A549 (cell line): ENCODE results near the gene GSTM3. TPM values are rescaled to one million over a fixed set of nuclear protein-coding genes. Genes with fewer than 3 reads are reported as not detected.
"Not testable (repeated sequence)": the region's sequence is repeated elsewhere in the genome, so short reads cannot be mapped to it uniquely, and the experiment has no call there.

Experiments used
- ATAC-seq, 2 experiments: fragments of 200-7000 bp in 1 of 2; fragments of >200 bp in 1 of 2; cut with Nextera tagmentation in 1 of 2; cut with Tn5 transposase in 1 of 2; 3 replicates each; pipeline versions ENCODE4 v1.8.0 to v1.9.1; 2018 to 2020; ENCODE audit warnings: mild to moderate bottlenecking in 1 of 2, moderate library complexity in 1 of 2
- CTCF ChIA-PET: fragments of 300-600 bp; sonication (Branson Sonifier 250); formaldehyde crosslinking; extraction: SDS; loops from one replicate; lab custom pipeline; 2021; ENCODE audit warnings: antibody characterized with exemption, inconsistent platforms; lab: Yijun Ruan, JAX
- POLR2A ChIA-PET: fragments of 350-600 bp; formaldehyde crosslinking; extraction: SDS; loops from one replicate; lab custom pipeline; 2021; ENCODE audit warnings: antibody characterized with exemption, inconsistent platforms; lab: Yijun Ruan, JAX
- DNase-seq, 2 experiments: peaks; one replicate each; pipeline versions ENCODE4 v3.0.0 to v3.0.0-alpha.2; 2011 to 2016; ENCODE audit warnings: low read depth in 1 of 2, low spot score in 1 of 2
- FAIRE-seq: peaks from 2 replicates; lab custom pipeline; 2011; peaks lifted over from hg19 to GRCh38; lab: Jason Lieb, UNC
- H3K27ac ChIP-seq, 2 experiments: fragments of >200 bp; sonication (Bioruptor Twin); formaldehyde crosslinking; 3 replicates each; pipeline ENCODE4 v1.5.1; 2016 to 2017
- H3K4me1 ChIP-seq: fragments of >200 bp; sonication (Bioruptor Twin); formaldehyde crosslinking; 3 replicates; pipeline ENCODE4 v1.6.1; 2016
- H3K4me2 ChIP-seq: fragments of >200 bp; sonication (Bioruptor Twin); formaldehyde crosslinking; 3 replicates; pipeline ENCODE4 v1.6.1; 2016
- H3K4me3 ChIP-seq: fragments of >200 bp; sonication (Bioruptor Twin); formaldehyde crosslinking; 3 replicates; pipeline ENCODE4 v1.5.1; 2016
- H3K9me3 ChIP-seq: fragments of >200 bp; sonication (Bioruptor Twin); formaldehyde crosslinking; 3 replicates; pipeline ENCODE4 v1.6.1; 2016
- CBX8 ChIP-seq: fragments of 200-600 bp; sonication (generic); IDR thresholded peaks from 2 replicates; pipeline ENCODE4 v1.6.1; 2016
- CEBPB ChIP-seq, 2 experiments: fragments of >200 bp in 1 of 2; sonication (Bioruptor Twin) in 1 of 2; formaldehyde crosslinking in 1 of 2; IDR thresholded peaks; 2 replicates each; pipeline ENCODE4 v1.6.1; 2012 to 2016
- EP300 ChIP-seq, 2 experiments: fragments of >200 bp; sonication (Bioruptor Twin); formaldehyde crosslinking; IDR thresholded peaks; 2 replicates in 1 of 2; 3 replicates in 1 of 2; pipeline ENCODE4 v1.6.1; 2016 to 2017
- ESRRA ChIP-seq: fragments of 150-350 bp; IDR thresholded peaks from 2 replicates; pipeline ENCODE4 v1.6.1; 2014; ENCODE audit warnings: mild to moderate bottlenecking, low read length, borderline replicate concordance
- FOSL2 ChIP-seq, 2 experiments: fragments of 450-650 bp in 1 of 2; fragments of >200 bp in 1 of 2; sonication (Bioruptor Twin) in 1 of 2; formaldehyde crosslinking; IDR thresholded peaks; 2 replicates each; pipeline versions ENCODE4 v1.5.0 to v1.6.1; 2016 to 2020; ENCODE audit warnings: mild to moderate bottlenecking in 1 of 2, moderate library complexity in 1 of 2
- GATA3 ChIP-seq: IDR thresholded peaks from 2 replicates; pipeline ENCODE4 v1.6.1; 2012; ENCODE audit warnings: borderline replicate concordance
- HDAC2 ChIP-seq: fragments of 200-600 bp; sonication (generic); IDR thresholded peaks from 2 replicates; pipeline ENCODE4 v1.6.1; 2016
- HOXB13 ChIP-seq: fragments of 250-450 bp; sonication (Bioruptor Pico); IDR thresholded peaks from 2 replicates; pipeline ENCODE4 v1.5.0; 2020; ENCODE audit warnings: low read depth, mild to moderate bottlenecking, moderate library complexity
- HOXB5 ChIP-seq: fragments of 250-450 bp; sonication (Bioruptor Pico); IDR thresholded peaks from 2 replicates; pipeline ENCODE4 v1.5.0; 2020; ENCODE audit warnings: mild to moderate bottlenecking, moderate library complexity
- JUNB ChIP-seq: fragments of >200 bp; sonication (Bioruptor Twin); formaldehyde crosslinking; IDR thresholded peaks from 2 replicates; pipeline ENCODE4 v1.6.1; 2016
- KDM1A ChIP-seq: fragments of 200-600 bp; sonication (generic); IDR thresholded peaks from 2 replicates; pipeline ENCODE4 v1.6.1; 2016; ENCODE audit warnings: low read depth, mild to moderate bottlenecking
- MAZ ChIP-seq: fragments of 150-350 bp; IDR thresholded peaks from 2 replicates; pipeline ENCODE4 v1.6.1; 2014; ENCODE audit warnings: antibody characterized with exemption, low read depth, low read length, borderline replicate concordance
- NFE2L2 ChIP-seq: fragments of 150-350 bp; conservative IDR thresholded peaks from 2 replicates; pipeline ENCODE4 v1.6.1; 2014; ENCODE audit warnings: low read length
- NPAS2 ChIP-seq: fragments of 250-450 bp; sonication (Bioruptor Pico); IDR thresholded peaks from 2 replicates; pipeline ENCODE4 v1.8.0; 2022; ENCODE audit warnings: mild to moderate bottlenecking, moderate library complexity, borderline replicate concordance
- NR3C1 ChIP-seq: fragments of >200 bp; sonication (Bioruptor Twin); formaldehyde crosslinking; IDR thresholded peaks from 3 replicates; pipeline ENCODE4 v1.6.1; 2017
- POLR2A ChIP-seq: IDR thresholded peaks from 2 replicates; pipeline ENCODE4 v1.6.1; 2012; ENCODE audit warnings: mild to moderate bottlenecking, low read length
- POLR2AphosphoS2 ChIP-seq: conservative IDR thresholded peaks from 2 replicates; pipeline ENCODE4 v1.6.1; 2012; ENCODE audit warnings: low read length, improper control_type of control experiment, inconsistent platforms
- RARB ChIP-seq: fragments of 250-450 bp; sonication (Bioruptor Pico); IDR thresholded peaks from 2 replicates; pipeline ENCODE4 v1.8.0; 2021; ENCODE audit warnings: mild to moderate bottlenecking, moderate library complexity
- RFX5 ChIP-seq: fragments of 450-650 bp; IDR thresholded peaks from 2 replicates; pipeline ENCODE4 v1.7.1; 2014; ENCODE audit warnings: antibody characterized with exemption, mild to moderate bottlenecking, moderate library complexity
- TFCP2L1 ChIP-seq: fragments of 250-450 bp; sonication (Bioruptor Pico); IDR thresholded peaks from 2 replicates; pipeline ENCODE4 v1.5.0; 2021; ENCODE audit warnings: mild to moderate bottlenecking
- ZC3H11A ChIP-seq: fragments of 450-650 bp; IDR thresholded peaks from 2 replicates; pipeline ENCODE4 v1.6.1; 2014; ENCODE audit warnings: antibody characterized with exemption, mild to moderate bottlenecking
- ZNF302 ChIP-seq: fragments of 250-450 bp; sonication (Bioruptor Pico); IDR thresholded peaks from 2 replicates; pipeline ENCODE4 v1.9.0; 2021; ENCODE audit warnings: inconsistent platforms, mild to moderate bottlenecking, moderate library complexity
- WGBS: methylation state at CpG from one replicate; pipeline ENCODE4 v1.1.6; 2017; ENCODE audit errors: missing lambda C conversion rate; 5-methylcytosine and 5-hydroxymethylcytosine counted together
- polyA plus RNA-seq, 4 experiments: library from polyadenylated mRNA; depleted of rRNA in 3 of 4; stranded (reverse); fragments of >200 nt; fragmentation: RNase III in 1 of 4; extraction: RNeasy Plus Mini Kit Qiagen cat#74134 plus additional on column Dnase treatment in 1 of 4; gene quantifications; 2 replicates in 3 of 4; 3 replicates in 1 of 4; pipeline ENCODE4 v1.2.3, GENCODE V29; 2011 to 2017
- TF ChIP-seq, protein P1 (sequence below): fragments of >200 bp; sonication (Bioruptor Twin); formaldehyde crosslinking; IDR thresholded peaks from 3 replicates; pipeline ENCODE4 v1.6.1; 2016
- TF ChIP-seq, protein P2 (sequence below): fragments of 150-350 bp; IDR thresholded peaks from 2 replicates; pipeline ENCODE4 v1.6.1; 2014; ENCODE audit warnings: low read depth, mild to moderate bottlenecking, low read length
- TF ChIP-seq, protein P3 (sequence below): fragments of 250-450 bp; sonication (Bioruptor Pico); IDR thresholded peaks from 2 replicates; pipeline ENCODE4 v1.5.0; 2021; ENCODE audit warnings: mild to moderate bottlenecking, moderate library complexity, borderline replicate concordance
- TF ChIP-seq, protein P4 (sequence below): fragments of >200 bp; sonication (Bioruptor Twin); formaldehyde crosslinking; IDR thresholded peaks from 2 replicates; pipeline ENCODE4 v1.6.1; 2016
- TF ChIP-seq, protein P5 (sequence below): fragments of 450-650 bp; IDR thresholded peaks from 2 replicates; pipeline ENCODE4 v1.6.1; 2014; ENCODE audit warnings: antibody characterized with exemption

Gene GSTM3
- polyA plus RNA-seq, 2 of the 4 experiments (the other 2 are of a cell fraction), result 43.0 to 55.7 TPM

DNA sequence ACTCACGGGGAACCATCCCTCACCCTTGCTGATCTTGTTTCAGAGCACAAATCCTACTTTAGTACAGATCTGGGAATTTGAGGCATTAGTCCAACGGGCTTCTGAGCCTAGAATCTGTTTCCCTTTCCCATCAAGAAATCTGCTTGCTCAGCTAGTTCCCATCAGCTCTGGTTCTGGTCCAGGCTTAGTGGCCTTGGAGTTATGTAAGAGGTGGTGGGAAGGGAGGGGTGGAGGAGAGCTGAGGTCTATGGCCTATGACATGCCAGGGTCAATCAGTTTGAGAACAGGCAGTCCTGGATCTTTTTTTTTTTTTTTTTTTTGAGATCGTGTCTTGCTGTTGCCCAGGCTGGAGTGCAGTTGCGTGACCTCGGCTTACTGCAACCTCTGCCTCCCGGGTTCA is 49.1 kb downstream of the GSTM3 start (continued):
- TF ChIP-seq, protein P1, sequence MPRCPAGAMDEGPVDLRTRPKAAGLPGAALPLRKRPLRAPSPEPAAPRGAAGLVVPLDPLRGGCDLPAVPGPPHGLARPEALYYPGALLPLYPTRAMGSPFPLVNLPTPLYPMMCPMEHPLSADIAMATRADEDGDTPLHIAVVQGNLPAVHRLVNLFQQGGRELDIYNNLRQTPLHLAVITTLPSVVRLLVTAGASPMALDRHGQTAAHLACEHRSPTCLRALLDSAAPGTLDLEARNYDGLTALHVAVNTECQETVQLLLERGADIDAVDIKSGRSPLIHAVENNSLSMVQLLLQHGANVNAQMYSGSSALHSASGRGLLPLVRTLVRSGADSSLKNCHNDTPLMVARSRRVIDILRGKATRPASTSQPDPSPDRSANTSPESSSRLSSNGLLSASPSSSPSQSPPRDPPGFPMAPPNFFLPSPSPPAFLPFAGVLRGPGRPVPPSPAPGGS, result no peak
- no peak for TF ChIP-seq NFE2L2
- TF ChIP-seq TFCP2L1, result no peak
- no peak for TF ChIP-seq NPAS2 (CRISPR knock-in tag)
- no peak for TF ChIP-seq ESRRA
- TF ChIP-seq ZNF302 (CRISPR knock-in tag), result no peak
- no peak for TF ChIP-seq MAZ
- no peak for TF ChIP-seq NR3C1
- no peak for TF ChIP-seq GATA3
- TF ChIP-seq, protein P2, sequence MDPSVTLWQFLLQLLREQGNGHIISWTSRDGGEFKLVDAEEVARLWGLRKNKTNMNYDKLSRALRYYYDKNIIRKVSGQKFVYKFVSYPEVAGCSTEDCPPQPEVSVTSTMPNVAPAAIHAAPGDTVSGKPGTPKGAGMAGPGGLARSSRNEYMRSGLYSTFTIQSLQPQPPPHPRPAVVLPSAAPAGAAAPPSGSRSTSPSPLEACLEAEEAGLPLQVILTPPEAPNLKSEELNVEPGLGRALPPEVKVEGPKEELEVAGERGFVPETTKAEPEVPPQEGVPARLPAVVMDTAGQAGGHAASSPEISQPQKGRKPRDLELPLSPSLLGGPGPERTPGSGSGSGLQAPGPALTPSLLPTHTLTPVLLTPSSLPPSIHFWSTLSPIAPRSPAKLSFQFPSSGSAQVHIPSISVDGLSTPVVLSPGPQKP, result no peak

DNA sequence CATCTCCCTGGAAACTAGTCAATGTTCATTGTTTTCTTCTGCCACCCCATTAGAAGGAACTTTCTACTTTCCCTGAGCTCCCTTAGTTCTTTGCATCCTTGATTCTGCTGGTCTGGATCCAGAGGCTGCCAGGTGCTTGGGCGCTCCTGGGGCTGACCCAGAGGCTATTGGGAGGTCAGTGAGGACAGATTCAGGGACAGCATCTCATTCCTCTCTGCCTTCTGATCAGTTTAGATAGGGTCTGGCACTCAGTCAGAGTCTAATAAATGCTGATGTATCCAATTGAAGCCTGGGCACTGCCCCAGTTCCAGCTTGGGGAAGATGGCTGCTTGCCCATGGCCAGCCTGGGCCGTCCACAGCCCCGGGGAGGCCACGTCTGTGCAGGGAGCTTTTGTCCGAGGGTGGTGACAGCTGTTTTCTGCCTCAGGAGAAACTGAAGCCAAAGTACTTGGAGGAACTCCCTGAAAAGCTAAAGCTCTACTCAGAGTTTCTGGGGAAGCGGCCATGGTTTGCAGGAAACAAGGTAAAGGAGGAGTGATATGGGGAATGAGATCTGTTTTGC is 50.9 kb downstream of the GSTM3 start:
- Histone ChIP-seq H3K4me2 (no peak overlapping the region), H3K4me1 (no peaks in the 10 kb centered on the region), H3K9me3 (no peaks in the 10 kb centered on the region), H3K4me3 (no peak overlapping the region), H3K27ac (no peak overlapping the region)
- DNase-seq, result no peak
- no peak for ATAC-seq
- WGBS, result no CpG with 5 or more reads among the region's 6 CpGs
- TF ChIP-seq POLR2A (no peak), RFX5 (no peak), JUNB (no peak)
- ChIA-PET CTCF (no interaction called here), POLR2A (no interaction called here)
- FAIRE-seq, result no peak

DNA sequence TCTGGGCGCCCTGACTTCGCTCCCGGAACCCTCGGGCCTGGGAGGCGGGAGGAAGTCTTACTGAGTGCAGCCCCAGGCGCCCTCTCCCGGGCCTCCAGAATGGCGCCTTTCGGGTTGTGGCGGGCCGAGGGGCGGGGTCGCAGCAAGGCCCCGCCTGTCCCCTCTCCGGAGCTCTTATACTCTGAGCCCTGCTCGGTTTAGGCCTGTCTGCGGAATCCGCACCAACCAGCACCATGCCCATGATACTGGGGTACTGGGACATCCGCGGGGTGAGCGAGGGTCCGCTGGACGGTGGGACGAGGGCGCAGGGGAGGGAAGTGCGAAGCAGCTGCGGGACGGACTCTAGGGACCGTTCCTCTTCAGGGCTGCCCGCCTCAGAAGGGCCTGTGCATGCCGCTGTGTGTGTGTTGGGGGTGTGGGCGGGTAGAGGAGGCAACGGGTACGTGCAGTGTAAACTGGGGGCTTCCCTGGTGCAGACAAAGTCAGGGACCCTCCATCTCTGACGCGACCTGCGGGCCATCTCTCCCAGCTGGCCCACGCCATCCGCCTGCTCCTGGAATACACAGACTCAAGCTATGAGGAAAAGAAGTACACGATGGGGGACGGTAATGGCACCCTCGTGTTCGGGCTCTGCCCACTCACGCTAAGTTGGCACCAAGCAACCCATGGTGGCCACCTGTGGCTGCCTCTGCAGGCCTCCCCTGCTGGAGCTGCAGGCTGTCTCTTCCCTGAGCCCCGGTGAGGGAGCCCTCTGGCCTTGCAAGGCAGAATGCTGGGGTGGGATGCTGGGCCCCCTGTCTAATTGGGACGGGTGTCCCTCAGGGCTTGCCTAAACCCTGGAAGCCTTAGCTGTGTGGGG is 53.0 kb downstream of the GSTM3 start, which contains the start of gene GSTM1:
Gene GSTM1, plus strand, starts transcription at position 177 of the 859 bp plus-strand sequence. Its CDS starts 57 bp downstream, at position 234.
- Histone ChIP-seq H3K9me3 (no peaks in the 10 kb centered on the region), H3K4me2 (no peak within 1 kb of the TSS), H3K27ac (no peak within 1 kb of the TSS), H3K4me1 (no peaks in the 10 kb centered on the region), H3K4me3 (no peak within 1 kb of the TSS)
- CTCF ChIA-PET, result no interaction called here
- no peak for ATAC-seq
- FAIRE-seq, result no peak
- no CpG with 5 or more reads among the region's 46 CpGs for WGBS
- no peak for DNase-seq
- TF ChIP-seq, protein P2, result no peak
- TF ChIP-seq, protein P3, sequence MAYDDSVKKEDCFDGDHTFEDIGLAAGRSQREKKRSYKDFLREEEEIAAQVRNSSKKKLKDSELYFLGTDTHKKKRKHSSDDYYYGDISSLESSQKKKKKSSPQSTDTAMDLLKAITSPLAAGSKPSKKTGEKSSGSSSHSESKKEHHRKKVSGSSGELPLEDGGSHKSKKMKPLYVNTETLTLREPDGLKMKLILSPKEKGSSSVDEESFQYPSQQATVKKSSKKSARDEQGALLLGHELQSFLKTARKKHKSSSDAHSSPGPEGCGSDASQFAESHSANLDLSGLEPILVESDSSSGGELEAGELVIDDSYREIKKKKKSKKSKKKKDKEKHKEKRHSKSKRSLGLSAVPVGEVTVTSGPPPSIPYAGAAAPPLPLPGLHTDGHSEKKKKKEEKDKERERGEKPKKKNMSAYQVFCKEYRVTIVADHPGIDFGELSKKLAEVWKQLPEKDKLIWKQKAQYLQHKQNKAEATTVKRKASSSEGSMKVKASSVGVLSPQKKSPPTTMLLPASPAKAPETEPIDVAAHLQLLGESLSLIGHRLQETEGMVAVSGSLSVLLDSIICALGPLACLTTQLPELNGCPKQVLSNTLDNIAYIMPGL, result no peak
- TF ChIP-seq HDAC2 (no peak), ZC3H11A (no peak), HOXB13 (CRISPR knock-in tag) (no peak), POLR2AphosphoS2 (no peak), KDM1A (no peak), NPAS2 (CRISPR knock-in tag) (no peak), HOXB5 (no peak), CBX8 (no peak), RFX5 (no peak), FOSL2 (IDR thresholded peaks at IDR 0.05) (no peak), FOSL2 (CRISPR knock-in tag; IDR thresholded peaks at IDR 0.05) (no peak), ESRRA (no peak), POLR2A (no peak), EP300 (IDR thresholded peaks at IDR 0.05) (no peak), NR3C1 (no peak), CEBPB (IDR thresholded peaks at IDR 0.05) (no peak), RARB (no peak)
- TF ChIP-seq, protein P4, sequence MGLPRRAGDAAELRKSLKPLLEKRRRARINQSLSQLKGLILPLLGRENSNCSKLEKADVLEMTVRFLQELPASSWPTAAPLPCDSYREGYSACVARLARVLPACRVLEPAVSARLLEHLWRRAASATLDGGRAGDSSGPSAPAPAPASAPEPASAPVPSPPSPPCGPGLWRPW, result no peak
- TF ChIP-seq, protein P5, sequence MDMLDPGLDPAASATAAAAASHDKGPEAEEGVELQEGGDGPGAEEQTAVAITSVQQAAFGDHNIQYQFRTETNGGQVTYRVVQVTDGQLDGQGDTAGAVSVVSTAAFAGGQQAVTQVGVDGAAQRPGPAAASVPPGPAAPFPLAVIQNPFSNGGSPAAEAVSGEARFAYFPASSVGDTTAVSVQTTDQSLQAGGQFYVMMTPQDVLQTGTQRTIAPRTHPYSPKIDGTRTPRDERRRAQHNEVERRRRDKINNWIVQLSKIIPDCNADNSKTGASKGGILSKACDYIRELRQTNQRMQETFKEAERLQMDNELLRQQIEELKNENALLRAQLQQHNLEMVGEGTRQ, result no peak
- POLR2A ChIA-PET, result no interaction called here

DNA sequence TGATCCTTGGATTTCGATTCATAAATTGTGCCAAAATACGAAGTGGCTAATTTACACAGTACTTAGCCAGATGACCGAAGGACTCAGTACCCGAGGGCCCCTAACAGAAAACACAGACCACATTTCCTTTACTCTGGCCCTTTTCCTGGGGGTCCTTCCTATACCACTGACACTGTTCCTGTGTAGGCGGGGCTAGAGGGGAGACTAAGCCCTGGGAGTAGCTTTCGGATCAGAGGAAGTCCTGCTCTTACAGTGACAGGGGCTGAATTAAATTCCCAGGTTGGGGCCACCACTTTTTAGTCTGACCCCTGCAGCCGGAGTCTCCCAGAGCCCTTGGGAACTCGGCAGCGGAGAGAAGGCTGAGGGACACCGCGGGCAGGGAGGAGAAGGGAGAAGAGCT is 53.7 kb downstream of the GSTM3 start:
- ATAC-seq, result not testable (repeated sequence)

More for the DNA sequence above, 53.7 kb downstream of the GSTM3 start:
- POLR2A ChIA-PET, DNase-seq, FAIRE-seq, H3K4me1 ChIP-seq, H3K9me3 ChIP-seq, H3K4me2 ChIP-seq, H3K27ac ChIP-seq, CTCF ChIA-PET, H3K4me3 ChIP-seq: not testable (repeated sequence)
- no CpG with 5 or more reads among the region's 11 CpGs for WGBS
